ENCODE results near the gene ADRB2. TPM values are rescaled to one million over a fixed set of nuclear protein-coding genes. Genes with fewer than 3 reads are reported as not detected.

Gene ADRB2
- polyA plus RNA-seq, 3 donors, result 6.8 to 10.9 (median 10.8) TPM

- Histone ChIP-seq H3K79me2 (ENCODE audit: insufficient read depth, low read length) (no peaks in the 10 kb centered on the region), H2AFZ (ENCODE audit: insufficient read depth, low read depth, low read length, poor library complexity, severe bottlenecking) (no peak overlapping the region), H3K4me2 (replicated peaks; ENCODE audit: extremely low read depth, low read length, poor library complexity, severe bottlenecking) (no peak overlapping the region), H3K36me3 (replicated peaks in 1 of 2; ENCODE audit: control insufficient read depth in 1 of 2, insufficient read depth in 2 of 2, low read length in 2 of 2) (no peaks in the 10 kb centered on the region), H3K27ac (ENCODE audit: low read depth in 1 of 2, low read length in 2 of 2) (peak overlapping the region in 1 of 2 donors; percentile 61), H4K20me1 (ENCODE audit: insufficient read depth, low read length) (no peaks in the 10 kb centered on the region), H3K27me3 (ENCODE audit: control insufficient read depth in 2 of 2, insufficient read depth in 2 of 2, low read length in 2 of 2) (no peaks in the 10 kb centered on the region), H3K9me3 (replicated peaks in 1 of 2; ENCODE audit: control insufficient read depth in 1 of 2, insufficient read depth in 1 of 2, low read length in 2 of 2) (no peaks in the 10 kb centered on the region), H3K4me3 (replicated peaks in 1 of 3; ENCODE audit: low read depth in 2 of 3, low read length in 3 of 3) (no peak overlapping the region), H3K4me1 (ENCODE audit: control insufficient read depth in 1 of 2, insufficient read depth in 2 of 2, low read length in 2 of 2) (peaks cover 44 to 55% of the 10 kb centered on the region in 2 donors), H3K9ac (ENCODE audit: insufficient read depth, low read length, poor library complexity, severe bottlenecking) (no peak overlapping the region)
- intact Hi-C loops (cut with micrococcal nuclease), result loop anchor here in 1 of 2 donors (5.0 kb wide), 1 partner anchor 33 kb away; no protein-coding TSS in a partner anchor
- Mint-ChIP-seq H3K4me3 (no peak overlapping the region), H3K36me3 (no peaks in the 10 kb centered on the region), H3K27ac (peak overlapping the region in 5 of 7 donors; percentile 20 to 78 (median 65)), H3K9me3 (peaks cover 0 to 1% (median 0%) of the 10 kb centered on the region in 7 donors), H3K27me3 (ENCODE audit: low read depth in 3 of 3) (peaks cover 0 to 3% (median 0%) of the 10 kb centered on the region in 3 donors), H3K4me1 (peaks cover 52% of the 10 kb centered on the region)
- WGBS (ENCODE audit: insufficient coverage), result 40% methylated on average over 1 of the region's 8 CpGs
- DNase-seq, result peak in 2 of 3 donors; percentile 37 to 44
- TF ChIP-seq CTCF (IDR thresholded peaks at IDR 0.05), result no peak
Observed at GRCh38 chr5:148790545-148791333, 35.7 kb upstream of the ADRB2 start.

GRCh38 chr5:148791334-148791667 lies 35.1 kb upstream of the ADRB2 start:
- Mint-ChIP-seq H3K36me3 (no peaks in the 10 kb centered on the region), H3K4me3 (no peak overlapping the region), H3K4me1 (peaks cover 56% of the 10 kb centered on the region), H3K27me3 (ENCODE audit: low read depth in 3 of 3) (peaks cover 0 to 3% (median 0%) of the 10 kb centered on the region in 3 donors), H3K27ac (peak overlapping the region in 4 of 7 donors; percentile 37 to 72 (median 58)), H3K9me3 (peaks cover 0 to 1% (median 0%) of the 10 kb centered on the region in 7 donors)
- no peaks in the 10 kb centered on the region for H3K36me3 ChIP-seq (replicated peaks in 1 of 2; ENCODE audit: control insufficient read depth in 1 of 2, insufficient read depth in 2 of 2, low read length in 2 of 2)
- H3K4me1 ChIP-seq (ENCODE audit: control insufficient read depth in 1 of 2, insufficient read depth in 2 of 2, low read length in 2 of 2), result peaks cover 44 to 55% of the 10 kb centered on the region in 2 donors
- no peaks in the 10 kb centered on the region for H3K27me3 ChIP-seq (ENCODE audit: control insufficient read depth in 2 of 2, insufficient read depth in 2 of 2, low read length in 2 of 2)
- H3K79me2 ChIP-seq (ENCODE audit: insufficient read depth, low read length), result no peaks in the 10 kb centered on the region
- no peak overlapping the region for H3K9ac ChIP-seq (ENCODE audit: insufficient read depth, low read length, poor library complexity, severe bottlenecking)
- no peak overlapping the region for H3K4me2 ChIP-seq (replicated peaks; ENCODE audit: extremely low read depth, low read length, poor library complexity, severe bottlenecking)
- no peak for TF ChIP-seq CTCF (IDR thresholded peaks at IDR 0.05)
- peak overlapping the region in 1 of 2 donors; percentile 61 for H3K27ac ChIP-seq (ENCODE audit: low read depth in 1 of 2, low read length in 2 of 2)
- H2AFZ ChIP-seq (ENCODE audit: insufficient read depth, low read depth, low read length, poor library complexity, severe bottlenecking), result no peak overlapping the region
- H3K4me3 ChIP-seq (replicated peaks in 1 of 3; ENCODE audit: low read depth in 2 of 3, low read length in 3 of 3), result no peak overlapping the region
- no peaks in the 10 kb centered on the region for H3K9me3 ChIP-seq (replicated peaks in 1 of 2; ENCODE audit: control insufficient read depth in 1 of 2, insufficient read depth in 1 of 2, low read length in 2 of 2)
- peak; percentile 55 to 90 (median 79) for DNase-seq
- H4K20me1 ChIP-seq (ENCODE audit: insufficient read depth, low read length), result no peaks in the 10 kb centered on the region
- intact Hi-C loops (cut with micrococcal nuclease), result loop anchor here in 1 of 2 donors (5.0 kb wide), 1 partner anchor 34 kb away; no protein-coding TSS in a partner anchor

Measured in CD14-positive monocyte (primary cell).